ENCODE data around the gene ANKRD17.
"Not testable (repeated sequence)": the region's sequence is repeated elsewhere in the genome, so short reads cannot be mapped to it uniquely, and the experiment has no call there.

The ANKRD17 gene, protein sequence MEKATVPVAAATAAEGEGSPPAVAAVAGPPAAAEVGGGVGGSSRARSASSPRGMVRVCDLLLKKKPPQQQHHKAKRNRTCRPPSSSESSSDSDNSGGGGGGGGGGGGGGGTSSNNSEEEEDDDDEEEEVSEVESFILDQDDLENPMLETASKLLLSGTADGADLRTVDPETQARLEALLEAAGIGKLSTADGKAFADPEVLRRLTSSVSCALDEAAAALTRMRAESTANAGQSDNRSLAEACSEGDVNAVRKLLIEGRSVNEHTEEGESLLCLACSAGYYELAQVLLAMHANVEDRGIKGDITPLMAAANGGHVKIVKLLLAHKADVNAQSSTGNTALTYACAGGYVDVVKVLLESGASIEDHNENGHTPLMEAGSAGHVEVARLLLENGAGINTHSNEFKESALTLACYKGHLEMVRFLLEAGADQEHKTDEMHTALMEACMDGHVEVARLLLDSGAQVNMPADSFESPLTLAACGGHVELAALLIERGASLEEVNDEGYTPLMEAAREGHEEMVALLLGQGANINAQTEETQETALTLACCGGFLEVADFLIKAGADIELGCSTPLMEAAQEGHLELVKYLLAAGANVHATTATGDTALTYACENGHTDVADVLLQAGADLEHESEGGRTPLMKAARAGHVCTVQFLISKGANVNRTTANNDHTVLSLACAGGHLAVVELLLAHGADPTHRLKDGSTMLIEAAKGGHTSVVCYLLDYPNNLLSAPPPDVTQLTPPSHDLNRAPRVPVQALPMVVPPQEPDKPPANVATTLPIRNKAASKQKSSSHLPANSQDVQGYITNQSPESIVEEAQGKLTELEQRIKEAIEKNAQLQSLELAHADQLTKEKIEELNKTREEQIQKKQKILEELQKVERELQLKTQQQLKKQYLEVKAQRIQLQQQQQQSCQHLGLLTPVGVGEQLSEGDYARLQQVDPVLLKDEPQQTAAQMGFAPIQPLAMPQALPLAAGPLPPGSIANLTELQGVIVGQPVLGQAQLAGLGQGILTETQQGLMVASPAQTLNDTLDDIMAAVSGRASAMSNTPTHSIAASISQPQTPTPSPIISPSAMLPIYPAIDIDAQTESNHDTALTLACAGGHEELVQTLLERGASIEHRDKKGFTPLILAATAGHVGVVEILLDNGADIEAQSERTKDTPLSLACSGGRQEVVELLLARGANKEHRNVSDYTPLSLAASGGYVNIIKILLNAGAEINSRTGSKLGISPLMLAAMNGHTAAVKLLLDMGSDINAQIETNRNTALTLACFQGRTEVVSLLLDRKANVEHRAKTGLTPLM (N-terminal part only)

DNA sequence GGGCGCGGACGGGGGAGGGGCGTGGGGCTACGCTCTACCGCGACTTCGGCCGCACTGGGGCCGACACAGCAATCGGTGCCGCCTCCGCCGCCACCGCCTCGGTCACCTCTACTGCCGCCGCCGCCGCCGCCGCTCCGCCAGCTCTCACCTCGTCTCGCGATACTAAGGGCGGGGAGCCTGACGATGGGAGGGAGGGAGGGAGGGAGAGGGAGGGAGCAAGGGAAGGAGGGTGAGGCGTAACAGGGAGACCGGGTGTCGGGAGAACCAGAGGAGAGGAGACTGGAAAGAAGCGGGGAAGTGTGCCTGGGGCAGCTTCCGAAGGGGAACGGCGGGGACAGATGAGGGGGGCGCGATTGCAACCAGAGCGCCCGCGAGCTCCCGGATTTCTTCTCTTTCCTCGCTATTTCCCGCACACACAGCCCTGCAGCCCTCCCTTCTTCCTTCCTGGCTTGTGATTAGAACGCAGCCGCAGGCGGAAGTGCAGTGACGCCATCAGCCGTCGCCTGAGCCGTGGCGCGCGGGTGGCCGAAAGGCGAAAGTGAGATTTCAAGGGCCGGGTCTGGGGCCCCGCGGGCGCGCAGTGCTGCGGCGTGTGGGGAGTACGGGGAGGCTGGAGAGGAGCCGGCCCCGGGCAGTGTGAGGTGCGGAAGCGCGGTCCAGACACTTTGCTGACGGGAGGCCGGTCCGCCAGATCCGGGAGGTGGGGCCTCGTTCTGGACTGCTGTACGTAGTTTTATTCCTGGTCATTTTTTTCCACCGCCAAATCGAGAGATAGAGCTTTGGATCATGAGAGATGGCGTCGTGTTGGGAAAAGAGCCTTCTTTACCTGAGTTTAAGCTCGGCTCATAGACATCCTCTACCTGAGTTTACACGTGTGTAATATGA is at the start of gene ANKRD17:
Gene ANKRD17 (minus strand): TSS at position 113 of the 885 bp plus-strand sequence. CDS start 130 bp downstream, outside the sequence.
- DNase-seq: peak; percentile 78

DNA sequence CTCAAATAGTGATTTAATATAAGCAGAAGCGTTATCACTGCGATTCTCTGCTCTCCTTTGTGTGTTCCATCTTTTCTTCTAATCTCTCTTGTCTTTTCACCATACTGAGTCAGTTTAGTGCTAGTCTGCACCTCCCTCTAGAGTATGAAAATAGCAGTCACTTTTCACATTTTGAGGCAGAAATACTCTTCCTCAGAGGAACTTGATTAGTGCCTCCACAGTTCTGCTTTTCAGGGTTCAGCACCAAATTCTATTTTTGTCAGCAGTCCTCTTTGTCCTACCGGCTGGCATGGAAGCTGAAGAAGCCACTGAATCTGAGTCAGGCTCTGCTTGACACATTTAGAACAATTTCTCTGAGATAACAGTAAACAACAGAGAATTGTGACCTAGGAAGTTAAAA is 49.7 kb upstream of the ANKRD17 start:
- no peak for DNase-seq

DNA sequence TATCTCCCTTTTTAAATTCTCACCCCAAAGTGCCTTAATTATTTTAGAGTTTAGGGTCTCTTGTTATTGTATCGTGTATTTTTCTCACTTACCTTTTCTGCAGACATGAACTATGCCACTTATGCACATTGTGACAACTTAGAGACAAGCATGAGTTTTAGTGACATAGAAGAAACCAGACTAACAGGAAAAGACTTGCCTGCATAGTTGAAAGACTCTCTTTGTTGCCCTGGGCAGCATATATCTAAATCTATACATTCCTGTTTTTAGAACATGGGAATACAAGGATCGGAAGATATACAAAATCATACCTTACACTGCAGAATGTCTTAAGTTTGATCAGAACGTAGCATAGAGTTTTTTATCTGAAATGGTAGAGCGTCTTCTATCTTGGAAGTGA is 45.1 kb upstream of the ANKRD17 start:
- DNase-seq: no peak

DNA sequence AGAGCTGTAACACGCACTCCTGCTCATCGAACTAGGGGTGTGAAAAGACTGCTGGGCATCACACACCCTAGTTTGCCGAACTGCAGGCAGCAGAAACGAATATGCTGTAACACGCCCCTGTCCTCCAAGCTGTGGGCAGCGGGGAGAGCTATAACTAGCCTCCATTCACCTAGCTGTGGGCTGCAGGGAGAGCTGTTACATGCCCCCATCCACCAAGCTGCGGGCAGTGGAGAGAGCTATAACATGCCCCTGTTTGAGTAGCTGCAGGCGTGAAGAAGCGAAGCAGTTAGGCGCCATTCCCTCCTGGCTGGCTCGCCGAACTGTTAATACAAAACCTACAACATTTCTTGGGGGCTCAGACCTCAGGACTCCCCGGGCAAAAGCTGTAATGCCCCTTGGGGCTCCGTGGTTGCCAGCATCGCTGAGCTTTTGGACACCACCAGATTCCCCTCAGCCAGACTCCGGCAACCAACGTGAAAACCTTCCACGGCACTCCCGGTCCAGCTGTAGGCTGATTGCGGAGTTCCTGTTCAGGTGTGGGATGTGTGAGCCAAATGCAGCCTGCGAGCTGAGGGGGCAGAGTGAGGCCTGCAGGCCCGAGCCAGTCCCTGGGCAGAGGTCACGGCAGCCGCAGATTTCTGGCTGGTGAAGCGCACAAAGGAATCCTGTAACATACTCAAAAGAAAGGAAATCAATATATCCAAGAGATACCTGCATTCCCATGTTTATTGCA is 41.1 kb upstream of the ANKRD17 start:
- DNase-seq: no peak

DNA sequence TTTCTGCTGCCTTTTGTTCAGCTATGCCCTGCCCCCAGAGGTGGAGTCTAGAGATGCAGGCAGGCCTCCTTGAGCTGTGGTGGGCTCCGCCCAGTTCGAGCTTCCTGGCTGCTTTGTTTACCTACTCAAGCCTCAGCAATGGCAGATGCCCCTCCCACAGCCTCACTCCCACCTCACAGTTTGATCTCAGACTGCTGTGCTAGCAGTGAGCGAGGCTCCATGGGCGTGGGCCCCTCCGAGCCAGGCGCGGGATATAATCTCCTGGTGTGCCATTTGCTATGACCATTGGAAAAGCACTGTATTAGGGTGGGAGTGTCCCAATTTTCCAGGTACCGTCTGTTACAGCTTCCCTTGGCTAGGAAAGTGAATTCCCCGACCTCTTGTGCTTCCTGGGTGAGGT is 34.1 kb upstream of the ANKRD17 start:
- DNase-seq: not testable (repeated sequence)

DNA sequence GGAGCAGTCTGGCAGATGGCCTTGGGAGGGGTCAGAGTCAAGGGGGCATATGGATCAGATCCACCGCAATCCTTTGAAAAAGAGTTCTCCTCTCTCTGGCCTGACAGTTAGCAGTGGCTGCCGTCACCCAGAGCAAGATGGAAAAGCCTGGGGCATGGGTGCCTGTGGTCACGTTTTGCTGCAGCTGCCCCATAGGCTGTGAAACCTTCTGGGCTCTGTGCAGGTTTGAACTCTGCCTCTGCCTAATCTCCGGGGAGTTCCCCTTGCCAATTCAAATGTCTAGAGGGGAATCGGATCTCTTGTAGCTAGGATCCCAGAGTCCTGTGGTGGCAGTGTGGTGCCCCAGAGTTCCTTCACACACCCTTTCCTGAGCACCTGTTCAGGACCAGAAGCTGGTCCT is 23.4 kb upstream of the ANKRD17 start:
- no peak for DNase-seq

DNA sequence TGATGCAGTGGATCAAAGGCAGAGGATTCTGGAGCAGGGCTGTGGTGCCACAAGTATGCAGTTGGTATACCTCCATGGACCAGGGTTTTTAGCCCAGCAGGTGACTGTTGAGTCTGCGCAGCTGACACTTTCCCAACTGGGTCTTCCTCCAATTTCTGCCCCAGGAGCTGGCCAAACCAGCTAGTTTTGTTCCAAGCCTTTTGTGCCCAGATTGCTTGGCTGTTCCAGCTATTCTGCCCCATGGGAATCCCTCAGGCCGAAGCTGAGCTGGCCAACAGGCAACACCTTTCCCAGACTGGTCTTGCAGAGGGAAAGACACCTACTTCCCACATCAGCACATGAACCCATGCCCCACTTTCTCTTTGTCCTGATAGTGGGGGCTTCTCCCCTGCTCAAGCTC is 22.8 kb upstream of the ANKRD17 start:
- no peak for DNase-seq

DNA sequence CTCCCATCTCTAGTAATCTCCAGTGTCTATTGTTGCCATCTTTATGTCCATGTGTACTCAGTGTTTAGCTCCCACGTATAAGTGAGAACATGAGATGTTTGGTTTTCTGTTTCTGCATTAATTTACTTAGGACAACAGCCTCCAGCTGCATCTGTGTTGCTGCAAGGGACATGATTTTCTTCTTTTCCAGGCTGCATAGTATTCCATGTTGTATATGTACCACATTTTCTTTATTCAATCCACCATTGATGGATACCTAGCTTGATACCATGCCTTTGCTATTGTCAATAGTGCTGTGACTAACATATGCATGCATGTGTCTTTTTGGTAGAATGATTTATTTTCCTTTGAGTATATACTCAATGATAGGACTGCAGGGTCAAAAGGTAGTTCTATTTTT is 18.6 kb upstream of the ANKRD17 start:
- DNase-seq: no peak

DNA sequence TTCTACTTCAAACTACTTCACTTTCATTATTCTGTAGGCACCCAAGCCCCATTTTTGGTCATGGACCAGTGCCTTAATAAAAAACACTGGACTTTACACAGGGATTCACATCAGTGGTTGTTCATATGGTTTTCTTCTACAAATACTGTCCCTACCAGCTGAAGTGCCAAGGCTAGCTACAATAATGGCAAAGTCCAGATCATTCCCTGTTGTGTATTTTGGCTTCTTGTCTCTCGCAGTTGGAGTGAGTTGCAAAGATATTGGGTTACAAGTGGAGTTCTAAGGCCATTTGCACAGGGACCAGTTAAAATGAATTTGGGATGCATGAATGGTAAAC is 16.7 kb upstream of the ANKRD17 start:
- no peak for DNase-seq

DNA sequence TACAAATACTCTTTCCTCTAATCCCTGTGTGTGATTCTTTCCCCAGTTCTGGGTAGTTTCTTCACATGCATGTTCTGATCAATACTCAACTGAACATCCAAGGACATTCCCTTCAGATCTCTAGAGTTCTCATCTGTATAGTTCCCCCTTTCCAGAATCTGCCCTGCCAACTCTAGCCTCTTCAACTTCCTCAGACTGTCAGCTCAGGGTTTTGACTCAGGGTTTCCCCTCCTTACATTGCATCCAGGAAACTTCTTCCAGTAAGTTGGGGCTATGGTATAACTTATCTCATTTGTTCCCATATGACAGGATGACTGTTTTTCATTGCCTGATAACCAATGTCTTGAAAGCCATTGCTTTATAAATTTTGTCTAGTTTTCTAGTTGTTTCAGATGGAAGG is 14.2 kb upstream of the ANKRD17 start:
- DNase-seq: no peak

DNA sequence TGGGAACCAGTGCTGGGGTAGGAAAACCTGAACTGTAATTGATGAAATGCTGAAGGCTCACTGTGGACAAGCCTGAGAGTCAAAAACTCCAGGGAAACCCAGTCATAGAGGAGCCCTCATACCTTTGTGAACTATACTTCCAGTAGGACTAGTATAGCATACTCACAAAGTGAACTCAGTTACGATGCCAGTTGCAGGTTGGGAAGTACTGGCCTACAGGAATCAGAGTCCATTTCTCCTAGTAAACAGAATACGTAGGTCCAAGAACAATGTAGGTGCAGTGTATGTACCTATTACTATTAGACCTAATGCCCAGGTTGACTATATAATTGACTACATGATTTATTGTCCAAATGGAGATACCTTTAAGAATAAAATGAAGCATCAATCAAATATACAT is 8.5 kb upstream of the ANKRD17 start:
- DNase-seq: no peak

DNA sequence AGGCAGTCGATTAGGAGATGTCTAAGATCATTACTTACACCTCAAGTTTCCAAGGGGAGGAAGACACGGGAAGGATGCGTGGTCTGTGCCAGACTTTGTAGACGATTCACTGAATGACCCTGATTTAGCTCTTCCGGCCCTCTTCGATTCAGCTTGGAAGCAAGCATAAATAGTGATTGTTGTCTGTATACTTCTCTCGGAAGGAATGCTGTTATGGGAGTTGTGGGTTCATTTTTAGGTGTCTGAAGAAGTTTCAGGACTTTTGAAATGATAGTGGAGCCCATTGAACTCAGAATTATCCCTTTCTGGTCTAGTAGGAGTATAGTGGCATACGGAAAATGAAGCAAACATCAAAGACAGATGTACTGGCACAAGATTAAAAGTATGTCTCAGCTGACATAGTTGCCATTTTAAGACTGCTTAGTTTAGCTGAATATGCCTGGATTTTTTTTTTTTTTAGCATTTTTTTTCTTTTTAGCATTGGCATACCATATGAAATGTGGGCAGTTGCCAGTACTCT is 1.0 kb upstream of the ANKRD17 start:
- no peak for DNase-seq

DNA sequence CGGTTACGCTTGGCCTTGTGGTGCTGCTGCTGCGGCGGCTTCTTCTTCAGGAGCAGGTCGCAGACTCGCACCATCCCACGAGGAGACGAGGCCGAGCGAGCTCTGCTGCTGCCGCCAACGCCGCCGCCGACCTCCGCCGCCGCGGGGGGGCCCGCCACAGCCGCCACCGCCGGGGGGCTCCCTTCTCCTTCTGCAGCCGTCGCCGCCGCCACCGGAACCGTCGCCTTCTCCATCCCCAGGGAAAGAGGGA is 237 bp downstream of the ANKRD17 start:
- no peak for DNase-seq

DNA sequence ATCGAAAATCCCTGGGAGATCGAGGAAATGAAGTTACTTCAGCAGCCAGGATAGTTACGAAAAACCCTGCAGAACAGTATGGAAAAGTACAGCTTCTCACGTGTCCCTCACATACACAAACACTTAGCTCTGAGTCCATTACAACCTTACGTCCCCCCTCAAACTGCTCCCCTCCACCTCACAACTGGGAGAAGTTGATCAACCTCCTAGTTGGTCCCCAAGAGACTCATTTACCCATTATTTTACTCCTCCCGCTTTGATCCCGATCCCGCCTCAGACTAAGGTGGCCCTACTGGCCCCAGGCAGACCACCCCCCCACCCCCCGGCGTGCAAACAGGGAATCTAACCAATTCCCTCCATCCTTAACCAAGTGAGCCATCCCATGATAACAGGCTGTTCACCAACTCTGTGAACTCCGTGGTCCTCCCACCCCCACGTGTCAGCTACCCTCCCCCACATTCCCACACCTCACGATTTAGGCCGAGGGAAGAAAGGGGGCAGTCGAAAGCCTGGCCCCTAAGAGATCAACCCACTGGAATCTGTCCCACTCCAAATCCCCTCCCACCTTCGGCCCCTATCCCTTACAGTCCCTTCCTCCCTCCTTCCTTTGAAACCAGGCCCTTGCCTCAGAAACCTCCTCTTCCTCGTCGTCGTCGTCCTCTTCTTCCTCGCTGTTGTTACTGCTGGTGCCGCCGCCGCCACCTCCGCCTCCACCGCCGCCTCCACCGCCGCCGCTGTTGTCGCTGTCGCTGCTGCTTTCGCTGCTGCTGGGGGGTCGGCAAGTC is 755 bp downstream of the ANKRD17 start:
- no peak for DNase-seq

DNA sequence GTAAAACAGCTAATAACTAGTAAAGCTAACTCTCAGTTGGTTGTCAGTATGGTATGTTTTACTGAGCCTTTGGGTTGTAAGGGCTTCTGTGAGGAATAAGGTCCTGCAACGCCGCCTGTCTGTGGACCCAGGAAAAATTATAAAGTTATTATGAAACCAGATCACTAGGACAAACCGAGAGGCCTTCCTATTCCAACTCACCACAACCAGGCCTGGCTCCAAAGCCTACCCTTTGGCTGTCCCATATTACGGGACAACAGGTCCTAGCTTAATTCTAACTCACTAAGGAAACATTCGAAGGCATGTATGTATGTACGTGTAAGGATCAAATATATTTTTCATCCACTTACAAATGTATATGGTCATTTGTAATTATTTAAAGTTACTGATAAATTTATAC is 1.4 kb downstream of the ANKRD17 start:
- DNase-seq: peak; percentile 60

DNA sequence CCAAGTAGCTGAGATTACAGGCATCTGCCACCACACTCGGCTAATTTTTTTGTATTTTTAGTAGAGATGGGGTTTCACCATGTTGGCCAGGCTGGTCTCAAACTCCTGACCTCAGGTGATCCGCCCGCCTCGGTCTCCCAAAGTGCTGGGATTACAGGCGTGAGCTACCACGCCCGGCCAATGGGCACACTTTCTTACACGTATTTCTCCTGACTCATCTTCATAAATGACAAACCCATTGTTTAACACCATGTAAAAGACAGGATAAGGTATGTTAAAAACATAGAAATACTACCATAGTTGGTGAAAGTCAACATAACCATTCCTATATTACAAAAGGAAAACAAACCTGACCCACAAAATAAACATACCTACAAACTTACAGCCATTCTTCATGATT is 2.8 kb downstream of the ANKRD17 start:
- DNase-seq: not testable (repeated sequence)

DNA sequence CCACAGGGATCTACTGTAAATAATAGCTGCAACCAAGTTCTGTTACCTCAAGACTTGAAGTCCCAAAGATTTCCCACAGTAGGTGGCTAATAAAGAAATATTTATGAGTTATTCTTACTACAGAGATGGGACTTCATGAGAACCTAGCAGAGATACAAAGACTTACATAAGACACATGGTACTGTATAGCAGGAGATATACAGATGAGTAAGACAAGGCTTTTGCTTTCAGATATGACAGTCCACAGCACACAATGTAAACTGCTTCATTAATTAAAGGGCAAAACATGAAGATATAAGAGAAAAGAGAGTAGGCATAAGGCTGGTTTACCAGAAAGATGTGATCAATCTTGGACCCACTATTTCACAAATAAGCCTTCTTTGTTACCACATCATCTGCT is 6.6 kb downstream of the ANKRD17 start:
- no peak for DNase-seq

DNA sequence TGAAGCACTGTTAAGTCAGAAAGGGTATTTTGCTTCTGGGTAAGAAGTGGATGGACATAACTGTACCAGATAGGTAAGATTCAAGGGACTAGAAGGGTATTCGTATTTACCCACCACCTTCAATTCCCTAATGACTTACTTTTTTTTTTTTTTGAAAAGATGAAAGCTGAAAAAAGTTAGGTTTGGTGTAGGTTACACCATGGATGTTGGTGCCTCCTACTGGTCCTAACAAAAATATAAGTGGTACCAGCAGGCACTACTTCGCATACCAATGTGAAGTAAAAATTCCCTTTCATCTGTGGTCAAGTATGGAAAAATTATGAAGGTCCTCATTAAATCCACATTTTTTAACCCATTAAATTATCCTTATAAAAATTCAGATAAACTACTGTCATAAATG is 7.2 kb downstream of the ANKRD17 start:
- DNase-seq: no peak

DNA sequence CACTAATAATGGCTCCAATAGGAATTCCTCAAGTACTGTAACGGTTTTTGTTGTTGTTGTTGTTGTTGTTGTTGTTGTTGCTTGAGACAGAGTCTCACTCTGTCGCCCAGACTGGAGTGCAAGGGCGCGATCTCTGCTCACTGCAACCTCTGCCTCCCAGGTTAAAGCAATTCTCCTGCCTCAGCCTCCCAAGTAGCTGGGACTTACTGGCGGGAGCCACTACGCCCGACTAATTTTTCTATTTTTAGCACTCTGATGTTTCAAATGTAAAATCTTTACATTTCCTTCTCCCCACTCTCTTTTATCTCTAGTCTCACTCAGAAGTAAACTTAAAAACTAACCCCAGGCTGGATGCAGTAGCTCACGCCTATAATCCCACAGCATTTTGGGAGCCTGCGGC is 8.0 kb downstream of the ANKRD17 start:
- no peak for DNase-seq

DNA sequence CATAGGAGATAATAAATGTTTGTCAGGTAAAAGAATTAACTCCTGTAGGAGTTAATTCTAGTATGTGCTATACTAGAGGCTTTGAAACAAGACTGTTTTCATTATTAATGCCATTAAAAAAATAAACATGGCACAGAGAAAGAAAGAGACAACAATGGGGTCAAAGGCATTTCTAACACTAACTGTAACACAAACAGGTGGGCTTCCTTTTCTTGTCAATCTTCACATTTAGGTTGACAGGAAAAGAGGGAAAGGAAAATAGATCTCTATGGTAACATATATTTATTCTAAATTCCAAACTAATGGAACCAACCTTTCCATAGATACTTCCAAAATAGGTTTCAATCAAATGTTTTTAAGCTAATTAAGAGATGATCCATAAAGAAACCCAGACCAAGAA is 9.8 kb downstream of the ANKRD17 start:
- no peak for DNase-seq

DNA sequence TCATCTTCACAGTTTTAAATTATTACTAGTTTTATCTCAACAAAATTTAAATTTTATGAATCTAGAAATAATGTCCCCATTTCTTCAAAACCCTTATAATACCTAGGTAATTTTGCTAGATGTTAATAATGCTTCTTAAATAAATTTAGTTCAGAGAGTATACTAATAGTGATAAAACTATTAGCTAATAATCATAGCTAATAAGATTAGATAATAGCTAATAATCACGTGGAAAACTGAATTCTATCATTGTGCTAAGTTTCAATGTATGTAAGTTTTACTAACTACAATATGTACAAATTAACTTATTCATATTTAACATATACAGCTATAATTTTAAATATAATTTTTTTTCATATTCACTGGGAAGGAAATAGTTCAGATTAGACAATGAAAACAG is 10.2 kb downstream of the ANKRD17 start:
- no peak for DNase-seq
